Thoracic aorta (tissue), 2 donors: ENCODE results near the gene PRH1. TPM values are rescaled to one million over a fixed set of nuclear protein-coding genes. Genes with fewer than 3 reads are reported as not detected.

Source experiments
- ATAC-seq: fragments of 150-250 bp; one replicate; pipeline ENCODE4 v1.8.0; 2017; ENCODE audit warnings: low read depth; ENCODE audit not compliant: insufficient number of reproducible peaks, low FRiP score
- DNase-seq: peaks from one replicate; pipeline ENCODE4 v3.0.0-alpha.2; 2020; ENCODE audit warnings: low spot score
- H3K27ac ChIP-seq, 2 donors: fragments of 200-600 bp; sonication (generic); 1 replicate in 1 of 2; 2 replicates in 1 of 2; pipeline ENCODE4 v1.5.1; 2016; ENCODE audit warnings: mild to moderate bottlenecking in 2 of 2, moderate library complexity in 2 of 2
- H3K27me3 ChIP-seq: fragments of 200-600 bp; sonication (generic); replicated peaks from 2 replicates; pipeline ENCODE4 v1.6.0; 2016; ENCODE audit warnings: mild to moderate bottlenecking; ENCODE audit not compliant: insufficient read depth
- H3K36me3 ChIP-seq: fragments of 200-600 bp; sonication (generic); one replicate; pipeline ENCODE4 v1.5.1; 2016
- H3K4me1 ChIP-seq, 2 donors: fragments of 200-600 bp; sonication (generic); 1 replicate in 1 of 2; 2 replicates in 1 of 2; pipeline versions ENCODE4 v1.5.1 to v1.6.0; 2016; ENCODE audit warnings: low read depth in 2 of 2, mild to moderate bottlenecking in 1 of 2; ENCODE audit not compliant: control insufficient read depth in 1 of 2
- H3K4me3 ChIP-seq: fragments of 200-600 bp; sonication (generic); 2 replicates; pipeline ENCODE4 v1.5.1; 2016; ENCODE audit warnings: mild to moderate bottlenecking
- H3K9me3 ChIP-seq: fragments of 200-600 bp; sonication (generic); 2 replicates; pipeline ENCODE4 v1.5.1; 2016
- total RNA-seq, 2 donors: library from RNA; depleted of rRNA; stranded (reverse); fragments of >200 nt; gene quantifications; one replicate each; pipeline versions ENCODE4 v1.1.0 to v1.2.3, GENCODE V29; 2016
- TF ChIP-seq, protein P1 (sequence below): fragments of 200-600 bp; sonication (generic); IDR thresholded peaks from one replicate; pipeline ENCODE4 v1.5.1; 2019; ENCODE audit warnings: antibody characterized with exemption

PRH1 gene
- total RNA-seq, 2 donors from 2014 or later: 18.5 to 30.5 TPM

DNA sequence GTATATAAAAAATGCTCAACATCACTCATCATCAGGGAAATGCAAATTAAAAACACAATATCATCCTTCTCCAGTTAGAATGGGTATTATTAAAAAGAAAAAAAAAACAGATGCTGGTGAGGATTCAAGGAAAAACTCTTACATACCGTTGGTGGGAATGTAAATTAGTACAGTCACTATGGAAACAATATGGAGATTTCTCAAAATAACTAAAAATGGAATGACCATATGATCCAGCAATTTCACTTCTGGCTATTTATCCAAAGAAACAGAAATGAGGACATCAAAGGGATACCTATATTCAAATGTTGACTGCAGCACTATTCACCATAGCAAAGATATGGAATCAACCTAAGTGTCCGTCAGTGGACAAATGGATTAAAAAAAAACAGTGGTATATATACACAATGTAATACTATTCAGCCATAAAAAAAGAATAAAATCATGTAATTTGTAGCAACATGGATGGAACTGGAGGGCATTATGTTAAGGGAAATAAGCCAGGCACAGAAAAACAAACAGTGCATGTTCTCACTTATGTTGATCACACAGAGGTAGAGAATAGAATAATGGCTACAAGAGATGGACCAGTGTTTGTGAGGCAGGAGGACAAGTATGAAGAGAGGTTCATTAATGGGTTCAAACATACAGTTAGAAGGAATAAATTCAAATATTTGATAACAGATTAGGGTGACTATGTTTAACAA lies 20.4 kb downstream of the PRH1 start:
- Histone ChIP-seq H3K4me1 (no peaks in the 10 kb centered on the region), H3K4me3 (no peak overlapping the region), H3K9me3 (peaks cover 10% of the 10 kb centered on the region), H3K36me3 (no peaks in the 10 kb centered on the region), H3K27me3 (no peaks in the 10 kb centered on the region), H3K27ac (no peak overlapping the region)
- TF ChIP-seq, protein P1, sequence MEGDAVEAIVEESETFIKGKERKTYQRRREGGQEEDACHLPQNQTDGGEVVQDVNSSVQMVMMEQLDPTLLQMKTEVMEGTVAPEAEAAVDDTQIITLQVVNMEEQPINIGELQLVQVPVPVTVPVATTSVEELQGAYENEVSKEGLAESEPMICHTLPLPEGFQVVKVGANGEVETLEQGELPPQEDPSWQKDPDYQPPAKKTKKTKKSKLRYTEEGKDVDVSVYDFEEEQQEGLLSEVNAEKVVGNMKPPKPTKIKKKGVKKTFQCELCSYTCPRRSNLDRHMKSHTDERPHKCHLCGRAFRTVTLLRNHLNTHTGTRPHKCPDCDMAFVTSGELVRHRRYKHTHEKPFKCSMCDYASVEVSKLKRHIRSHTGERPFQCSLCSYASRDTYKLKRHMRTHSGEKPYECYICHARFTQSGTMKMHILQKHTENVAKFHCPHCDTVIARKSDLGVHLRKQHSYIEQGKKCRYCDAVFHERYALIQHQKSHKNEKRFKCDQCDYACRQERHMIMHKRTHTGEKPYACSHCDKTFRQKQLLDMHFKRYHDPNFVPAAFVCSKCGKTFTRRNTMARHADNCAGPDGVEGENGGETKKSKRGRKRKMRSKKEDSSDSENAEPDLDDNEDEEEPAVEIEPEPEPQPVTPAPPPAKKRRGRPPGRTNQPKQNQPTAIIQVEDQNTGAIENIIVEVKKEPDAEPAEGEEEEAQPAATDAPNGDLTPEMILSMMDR: no peak
- DNase-seq (no peak), ATAC-seq (no peak)

DNA sequence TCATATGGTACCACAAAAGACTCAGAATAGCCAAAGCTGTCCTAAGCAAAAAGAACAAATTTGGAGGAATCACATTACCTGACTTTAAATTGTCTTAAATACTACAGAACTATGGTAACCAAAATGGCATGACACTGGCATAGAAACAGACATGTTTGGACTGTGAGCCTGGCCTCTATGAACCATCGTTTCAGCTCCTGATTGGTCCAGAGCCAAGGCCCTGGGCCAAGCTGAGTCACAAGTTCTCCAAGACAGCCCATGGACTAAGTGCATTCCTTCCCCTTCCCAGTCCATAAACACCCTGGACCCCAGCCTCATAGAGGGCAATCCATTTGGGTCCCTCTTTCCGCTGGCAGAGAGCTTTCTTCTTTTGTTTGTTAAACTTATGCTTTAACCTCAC lies 22.7 kb downstream of the PRH1 start:
- peaks cover 10% of the 10 kb centered on the region for H3K9me3 ChIP-seq
- TF ChIP-seq, protein P1: no peak
- no peaks in the 10 kb centered on the region for H3K36me3 ChIP-seq
- no peak for ATAC-seq
- H3K4me3 ChIP-seq: no peak overlapping the region
- H3K27me3 ChIP-seq: no peaks in the 10 kb centered on the region
- H3K4me1 ChIP-seq: no peaks in the 10 kb centered on the region
- no peak for DNase-seq
- no peak overlapping the region for H3K27ac ChIP-seq

DNA sequence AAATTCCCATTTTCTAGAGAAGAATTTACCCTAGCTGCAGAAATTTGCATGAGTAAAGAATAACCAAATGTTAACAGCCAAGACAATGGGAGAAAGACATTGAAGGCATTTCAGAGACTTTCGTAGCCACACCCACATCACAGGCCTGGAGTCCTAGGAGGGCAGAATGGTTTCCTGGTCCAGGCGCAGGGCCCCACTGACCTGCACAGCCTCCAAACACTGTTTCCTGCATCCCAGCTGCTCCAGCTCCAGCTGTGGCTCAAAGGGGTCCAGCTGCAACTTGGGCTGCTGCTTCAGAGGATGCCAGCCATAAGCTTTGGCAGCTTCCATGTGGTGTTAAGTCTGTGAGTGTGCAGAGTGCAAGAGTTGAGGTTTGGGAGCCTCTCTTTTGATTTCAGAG lies 28.2 kb downstream of the PRH1 start:
- H3K27ac ChIP-seq: no peak overlapping the region
- ATAC-seq (no peak), DNase-seq (no peak)
- peaks cover 0 to 6% of the 10 kb centered on the region in 2 donors for H3K4me1 ChIP-seq
- peaks cover 8% of the 10 kb centered on the region for H3K9me3 ChIP-seq
- no peaks in the 10 kb centered on the region for H3K36me3 ChIP-seq
- no peaks in the 10 kb centered on the region for H3K27me3 ChIP-seq
- no peak overlapping the region for H3K4me3 ChIP-seq
- TF ChIP-seq, protein P1: no peak

DNA sequence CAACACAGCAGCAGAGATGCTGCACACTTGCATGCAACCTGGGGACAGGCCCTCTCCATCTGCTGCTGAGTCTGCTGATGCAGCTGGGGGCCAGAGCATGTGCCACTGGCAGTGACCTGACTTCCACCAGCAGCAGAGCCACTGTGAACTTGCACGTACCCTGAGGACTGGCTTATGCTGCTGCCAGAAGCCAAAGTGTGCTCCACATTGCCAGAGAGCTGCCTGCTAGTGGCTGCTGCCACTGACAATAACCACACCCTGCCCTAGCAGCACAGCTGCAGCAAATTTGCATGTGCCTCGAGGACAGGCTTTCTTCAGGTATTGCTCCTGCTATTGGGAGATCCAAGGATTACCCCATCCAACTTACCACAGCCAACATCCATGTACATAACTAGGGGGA lies 30.3 kb downstream of the PRH1 start:
- peaks cover 8% of the 10 kb centered on the region for H3K9me3 ChIP-seq
- H3K27me3 ChIP-seq: no peaks in the 10 kb centered on the region
- H3K27ac ChIP-seq: no peak overlapping the region
- no peak for DNase-seq
- no peak overlapping the region for H3K4me3 ChIP-seq
- H3K36me3 ChIP-seq: no peaks in the 10 kb centered on the region
- H3K4me1 ChIP-seq: peaks cover 0 to 6% of the 10 kb centered on the region in 2 donors
- TF ChIP-seq, protein P1: no peak
- ATAC-seq: no peak

DNA sequence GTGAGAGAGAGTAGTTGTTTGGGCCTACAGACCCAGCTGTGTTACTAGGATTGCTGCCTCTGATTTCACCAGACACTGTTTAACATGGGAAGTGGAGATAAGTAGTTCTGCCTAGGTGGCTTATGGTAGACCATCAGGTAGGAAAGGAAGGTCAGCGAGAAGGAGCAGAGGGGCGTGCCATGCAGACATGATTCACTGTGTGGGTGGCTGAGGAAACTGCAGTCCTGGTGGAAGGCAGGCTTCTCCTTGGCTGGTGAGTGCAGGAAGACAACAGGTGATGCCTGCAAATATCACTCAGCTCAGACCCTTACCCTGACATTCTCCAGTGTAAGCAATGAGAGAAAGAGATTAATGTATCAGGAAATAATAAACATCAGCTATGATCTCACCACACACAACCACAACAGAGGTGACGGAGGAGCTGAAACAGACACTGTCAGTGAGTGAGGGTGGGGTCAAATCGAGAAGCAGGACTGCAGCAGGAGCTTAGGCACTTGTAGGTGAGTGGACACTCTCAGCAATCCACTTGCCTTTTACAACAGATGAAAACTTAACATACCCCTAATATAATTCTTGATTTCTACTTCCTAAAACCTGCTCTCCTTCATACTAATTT lies 32.7 kb downstream of the PRH1 start:
- ATAC-seq (no peak), DNase-seq (no peak)
- peaks cover 8% of the 10 kb centered on the region for H3K36me3 ChIP-seq
- H3K4me1 ChIP-seq: peaks cover 0 to 6% of the 10 kb centered on the region in 2 donors
- no peak overlapping the region for H3K27ac ChIP-seq
- no peak overlapping the region for H3K4me3 ChIP-seq
- TF ChIP-seq, protein P1: no peak
- H3K27me3 ChIP-seq: no peaks in the 10 kb centered on the region
- peaks cover 7% of the 10 kb centered on the region for H3K9me3 ChIP-seq
